NB4 (cell line): Measurements from ENCODE around the gene CAPG.
A peak's percentile ranks its signal among the peaks of the same experiment; 100 is the strongest.

ENCODE experiments used
- DNase-seq: peaks from one replicate; pipeline ENCODE4 v3.0.0; 2010; ENCODE audit warnings: low read depth
- H3K4me3 ChIP-seq: one replicate; pipeline ENCODE4 v1.5.1; 2011; ENCODE audit warnings: mild to moderate bottlenecking, low read depth, low read length, moderate library complexity
- MYC ChIP-seq: IDR thresholded peaks from 2 replicates; pipeline ENCODE4 v1.6.1; 2011; ENCODE audit warnings: low read depth, low read length
- POLR2A ChIP-seq: IDR thresholded peaks from 2 replicates; pipeline ENCODE4 v1.6.1; 2011; ENCODE audit warnings: mild to moderate bottlenecking; ENCODE audit not compliant: insufficient read length; ENCODE audit errors: extremely low read depth
- TF ChIP-seq, protein P1 (sequence below): IDR thresholded peaks from 2 replicates; pipeline ENCODE4 v1.6.1; 2011; ENCODE audit warnings: low read depth, low read length
- TF ChIP-seq, protein P2 (sequence below): IDR thresholded peaks from one replicate; pipeline ENCODE4 v1.5.1; 2012; ENCODE audit warnings: low read depth, low read length

The CAPG gene

DNA sequence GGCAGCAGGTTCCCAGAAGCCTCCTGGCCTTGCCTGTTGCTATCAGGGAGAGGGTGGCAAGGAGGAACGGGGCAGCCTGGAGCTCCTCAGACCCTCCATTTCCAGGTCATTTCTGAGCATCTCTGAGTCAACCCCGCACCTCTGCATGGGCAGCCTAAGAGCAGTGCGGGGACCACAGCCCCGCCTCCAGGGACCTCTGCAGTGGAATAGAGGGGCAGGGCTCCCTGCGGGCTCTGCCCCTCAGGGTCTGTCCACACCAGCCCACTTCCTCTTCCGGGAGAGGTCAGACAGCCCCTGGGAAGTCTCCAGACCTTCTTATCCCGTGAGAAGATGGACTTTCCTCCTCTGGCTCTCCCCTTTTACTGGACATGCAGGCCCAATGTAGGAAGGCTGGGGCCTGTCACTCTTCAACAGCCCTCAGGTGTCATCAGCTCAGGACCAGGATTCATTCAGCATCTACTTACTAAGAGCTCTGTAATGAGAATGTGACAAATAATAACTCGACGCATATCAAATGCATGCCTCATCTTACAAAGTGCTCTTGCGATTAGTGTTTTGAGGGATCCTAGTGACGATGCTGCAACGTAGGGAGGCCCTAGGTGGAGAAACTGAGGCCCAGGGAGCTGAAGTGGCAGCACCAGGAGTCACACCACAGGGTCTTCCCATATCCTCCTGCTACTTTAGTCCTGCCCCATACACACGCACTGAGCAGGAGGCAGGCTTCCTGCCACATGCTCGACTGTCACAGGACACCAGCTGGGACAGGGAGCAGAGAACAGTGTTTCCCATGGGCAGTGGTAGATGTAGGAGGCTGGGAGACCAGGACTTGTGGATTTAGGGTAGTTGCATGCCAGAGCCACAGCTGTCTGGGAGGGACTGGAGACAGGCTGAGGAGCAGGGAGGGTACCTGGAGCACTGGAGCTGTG is 36.4 kb upstream of the CAPG start:
- peak; percentile 56 for DNase-seq
- H3K4me3 ChIP-seq = no peak overlapping the region
- no peak for TF ChIP-seq MYC
- TF ChIP-seq, protein P1, sequence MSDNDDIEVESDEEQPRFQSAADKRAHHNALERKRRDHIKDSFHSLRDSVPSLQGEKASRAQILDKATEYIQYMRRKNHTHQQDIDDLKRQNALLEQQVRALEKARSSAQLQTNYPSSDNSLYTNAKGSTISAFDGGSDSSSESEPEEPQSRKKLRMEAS = no peak
- TF ChIP-seq, protein P2, sequence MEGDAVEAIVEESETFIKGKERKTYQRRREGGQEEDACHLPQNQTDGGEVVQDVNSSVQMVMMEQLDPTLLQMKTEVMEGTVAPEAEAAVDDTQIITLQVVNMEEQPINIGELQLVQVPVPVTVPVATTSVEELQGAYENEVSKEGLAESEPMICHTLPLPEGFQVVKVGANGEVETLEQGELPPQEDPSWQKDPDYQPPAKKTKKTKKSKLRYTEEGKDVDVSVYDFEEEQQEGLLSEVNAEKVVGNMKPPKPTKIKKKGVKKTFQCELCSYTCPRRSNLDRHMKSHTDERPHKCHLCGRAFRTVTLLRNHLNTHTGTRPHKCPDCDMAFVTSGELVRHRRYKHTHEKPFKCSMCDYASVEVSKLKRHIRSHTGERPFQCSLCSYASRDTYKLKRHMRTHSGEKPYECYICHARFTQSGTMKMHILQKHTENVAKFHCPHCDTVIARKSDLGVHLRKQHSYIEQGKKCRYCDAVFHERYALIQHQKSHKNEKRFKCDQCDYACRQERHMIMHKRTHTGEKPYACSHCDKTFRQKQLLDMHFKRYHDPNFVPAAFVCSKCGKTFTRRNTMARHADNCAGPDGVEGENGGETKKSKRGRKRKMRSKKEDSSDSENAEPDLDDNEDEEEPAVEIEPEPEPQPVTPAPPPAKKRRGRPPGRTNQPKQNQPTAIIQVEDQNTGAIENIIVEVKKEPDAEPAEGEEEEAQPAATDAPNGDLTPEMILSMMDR = no peak
- no peak for TF ChIP-seq POLR2A

GRCh38 chr2:85445316-85446295 is 35.4 kb upstream of the CAPG start:
- DNase-seq = no peak
- no peak overlapping the region for H3K4me3 ChIP-seq

DNA sequence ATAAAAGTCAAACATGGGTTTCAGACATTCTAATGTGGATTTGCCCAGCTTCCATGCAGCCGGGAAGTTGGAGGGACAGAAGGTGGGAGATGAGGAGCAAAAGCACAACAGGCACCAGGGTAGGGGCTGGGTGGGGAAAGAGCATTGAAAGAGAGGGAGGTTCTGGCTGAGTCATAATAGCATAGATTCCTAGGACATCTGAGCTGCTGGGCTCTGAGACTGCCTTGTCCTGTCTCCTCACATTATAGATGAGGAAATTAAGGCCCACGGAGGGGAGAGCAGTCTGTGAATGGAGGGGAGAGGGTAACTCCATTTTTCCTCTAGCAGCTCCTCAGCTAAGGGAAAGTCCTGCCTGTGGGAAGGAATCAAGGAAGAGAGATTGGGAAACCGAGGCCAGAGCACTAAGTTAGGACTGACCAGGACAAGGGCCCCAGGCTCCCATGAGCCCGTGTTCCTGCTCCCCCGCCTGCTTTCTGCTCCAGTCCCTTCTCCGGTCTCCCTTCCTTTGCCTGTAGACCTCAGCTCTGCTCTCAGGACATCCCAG is 34.5 kb upstream of the CAPG start:
- H3K4me3 ChIP-seq = no peak overlapping the region
- TF ChIP-seq, protein P1 = no peak
- no peak for TF ChIP-seq MYC
- no peak for TF ChIP-seq POLR2A
- TF ChIP-seq, protein P2 = no peak
- DNase-seq = no peak

More at GRCh38 chr2:85445316-85446295, 35.4 kb upstream of the CAPG start:
- TF ChIP-seq POLR2A (no peak), MYC (no peak)

GRCh38 chr2:85441864-85442263 is 31.7 kb upstream of the CAPG start:
- H3K4me3 ChIP-seq = no peak overlapping the region
- no peak for TF ChIP-seq POLR2A
- TF ChIP-seq, protein P1 = no peak
- TF ChIP-seq, protein P2 = no peak
- no peak for TF ChIP-seq MYC
- no peak for DNase-seq

DNA sequence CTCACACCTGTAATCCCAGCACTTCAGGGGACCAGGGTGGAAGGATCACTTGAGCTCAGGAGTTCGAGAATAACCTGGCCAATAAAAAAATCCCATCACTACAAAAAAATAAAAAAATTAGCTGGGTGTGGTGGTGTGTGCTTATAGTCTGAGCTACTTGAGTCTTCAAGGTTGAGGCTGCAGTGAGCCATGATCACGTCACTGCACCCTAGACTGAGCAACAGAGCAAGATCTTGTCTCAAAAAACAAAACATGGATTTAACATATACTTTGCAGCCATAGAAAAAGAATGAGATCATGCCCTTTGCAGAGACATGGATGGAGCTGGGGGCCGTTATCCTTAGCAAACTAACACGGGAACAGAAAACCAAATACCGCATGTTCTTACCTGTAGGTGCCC is 30.6 kb upstream of the CAPG start:
- TF ChIP-seq, protein P2 = no peak
- TF ChIP-seq, protein P1 = no peak
- TF ChIP-seq POLR2A = no peak
- no peak for TF ChIP-seq MYC
- no peak overlapping the region for H3K4me3 ChIP-seq
- DNase-seq = no peak
